DLD1 (cell line): ENCODE measurements around the gene LIPJ.

Experiments
- in situ Hi-C: cut with HindIII; loops from 2 replicates; pipeline ENCODE4 v1.10.0; 2017; ENCODE audit warnings: low sequenced_read_pairs

LIPJ gene

DNA sequence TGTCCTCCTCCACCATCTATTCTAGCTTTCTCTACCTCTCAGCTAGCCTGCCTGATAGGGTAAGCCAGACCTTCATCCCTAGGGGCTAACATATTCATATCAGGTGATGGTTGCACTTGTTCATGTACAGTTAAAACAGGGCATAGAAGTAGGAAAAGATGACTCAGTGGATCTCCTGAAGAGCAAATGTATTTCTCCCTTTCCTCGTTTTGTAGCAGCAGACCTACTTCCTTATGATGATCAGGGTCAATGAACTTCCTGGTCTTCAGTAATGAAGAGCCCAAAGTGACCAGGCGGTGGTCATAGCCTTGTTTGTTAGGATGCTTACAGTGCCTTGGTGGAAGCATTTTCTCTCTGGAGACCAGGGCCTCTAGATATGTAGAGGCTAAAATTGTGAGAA lies 6.3 kb downstream of the LIPJ start:
- in situ Hi-C loops, result no loop called here

DNA sequence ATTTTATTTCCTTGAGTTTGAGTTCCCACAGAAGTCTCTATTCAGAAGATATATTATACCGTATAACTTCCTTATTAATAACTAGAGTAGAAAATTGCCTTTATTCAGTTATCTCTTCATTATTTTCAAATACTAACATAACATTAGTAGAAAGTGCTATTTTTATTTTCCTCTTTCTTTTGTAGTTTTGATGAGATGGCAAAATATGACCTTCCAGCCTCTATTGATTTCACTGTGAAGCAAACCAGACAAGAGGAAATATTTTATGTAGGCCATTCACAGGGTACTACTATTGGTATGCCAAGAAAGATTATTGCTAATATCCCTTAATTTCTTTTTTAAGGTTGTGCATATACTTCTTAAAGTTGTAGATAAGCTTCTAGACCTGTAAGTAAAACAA lies 7.9 kb downstream of the LIPJ start:
- in situ Hi-C loops, result no loop called here

DNA sequence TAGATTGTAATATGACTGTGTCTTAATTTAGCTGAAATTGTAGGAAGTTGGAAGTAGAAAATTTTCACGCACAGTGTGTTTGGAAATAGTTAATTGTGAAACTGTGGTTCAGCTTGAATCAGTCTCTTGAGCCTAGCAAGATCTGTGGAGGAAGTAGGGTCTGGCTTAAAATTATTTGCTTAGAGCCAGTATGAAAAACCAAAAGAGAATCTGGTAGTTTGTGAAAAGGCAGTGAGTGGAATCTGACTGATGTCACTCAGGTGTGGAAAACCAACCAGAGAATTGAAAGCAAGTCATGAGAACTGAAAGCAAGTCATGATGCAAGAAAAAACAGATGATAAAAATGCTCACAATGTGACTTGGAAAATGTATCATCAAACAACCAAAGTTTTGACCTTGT lies 11.5 kb downstream of the LIPJ start:
- in situ Hi-C loops, result no loop called here

- in situ Hi-C loops, result no loop called here
These were observed 21.6 kb downstream of the LIPJ start for GRCh38 chr10:88608052-88608732.

GRCh38 chr10:88608780-88609179 lies 22.2 kb downstream of the LIPJ start:
- in situ Hi-C loops, result no loop called here

DNA sequence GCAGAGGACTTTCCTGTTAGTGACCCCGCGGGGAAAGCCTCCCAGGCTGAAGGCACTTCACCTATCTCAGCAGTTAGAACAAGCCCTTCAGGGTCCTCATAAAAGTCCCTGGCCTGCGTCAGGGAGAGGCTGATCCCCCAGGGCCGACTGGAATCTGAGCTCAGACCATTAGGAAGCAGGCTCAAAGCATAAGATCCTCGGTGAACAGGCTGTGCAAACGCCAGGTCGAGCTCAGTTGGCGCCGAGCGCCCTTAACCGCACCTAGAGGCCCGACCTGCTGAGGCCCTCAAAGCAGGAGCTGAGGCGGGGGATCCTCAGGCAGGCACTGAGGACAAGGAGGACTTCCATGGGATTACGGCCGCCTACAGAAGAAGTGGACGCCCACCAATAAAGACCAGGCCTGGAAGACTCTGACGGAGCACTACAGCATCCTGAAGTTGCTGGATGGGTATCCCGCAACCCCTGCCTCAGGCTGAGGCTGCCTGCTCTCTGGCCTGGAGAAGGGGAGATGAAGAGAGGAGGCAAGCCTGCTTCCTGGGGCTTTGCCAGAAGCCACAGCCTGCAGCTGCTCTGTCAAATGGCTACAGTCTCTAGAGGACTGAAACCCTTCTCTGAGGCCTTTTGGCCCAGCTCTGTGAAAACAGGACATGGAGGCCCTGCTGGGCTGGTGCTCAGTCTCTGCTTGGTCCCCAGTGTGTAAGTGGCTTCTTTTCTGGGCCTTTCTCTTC lies 29.9 kb downstream of the LIPJ start:
- in situ Hi-C loops, result no loop called here

- in situ Hi-C loops, result no loop called here
These were observed 31.3 kb downstream of the LIPJ start for GRCh38 chr10:88617772-88618300.

DNA sequence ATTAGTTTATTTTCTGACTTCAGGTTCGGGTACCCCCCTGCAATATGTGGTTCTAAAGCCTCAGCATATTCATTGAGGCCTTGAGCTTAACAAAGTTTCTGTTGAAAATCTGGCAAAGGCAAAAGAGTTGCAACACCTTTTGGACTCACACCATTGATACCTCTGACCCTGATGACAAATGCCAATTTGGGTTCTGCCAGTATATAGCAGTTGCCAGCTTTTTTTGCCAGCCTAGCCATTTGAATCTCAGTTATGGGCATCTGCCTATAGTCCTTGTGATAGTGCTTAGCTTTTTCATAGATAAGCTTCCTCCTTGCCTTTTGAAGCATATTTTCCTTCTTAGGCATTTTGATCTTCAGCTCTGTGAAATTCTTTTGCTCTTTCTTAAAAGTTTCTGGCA lies 31.9 kb downstream of the LIPJ start:
- in situ Hi-C loops, result no loop called here

- in situ Hi-C loops, result no loop called here
These were observed 33.9 kb downstream of the LIPJ start for GRCh38 chr10:88620441-88620840.

- in situ Hi-C loops, result no loop called here
These were observed 37.3 kb downstream of the LIPJ start for GRCh38 chr10:88623835-88624234.

- in situ Hi-C loops, result no loop called here
These were observed 38.3 kb downstream of the LIPJ start for GRCh38 chr10:88624840-88625239.

DNA sequence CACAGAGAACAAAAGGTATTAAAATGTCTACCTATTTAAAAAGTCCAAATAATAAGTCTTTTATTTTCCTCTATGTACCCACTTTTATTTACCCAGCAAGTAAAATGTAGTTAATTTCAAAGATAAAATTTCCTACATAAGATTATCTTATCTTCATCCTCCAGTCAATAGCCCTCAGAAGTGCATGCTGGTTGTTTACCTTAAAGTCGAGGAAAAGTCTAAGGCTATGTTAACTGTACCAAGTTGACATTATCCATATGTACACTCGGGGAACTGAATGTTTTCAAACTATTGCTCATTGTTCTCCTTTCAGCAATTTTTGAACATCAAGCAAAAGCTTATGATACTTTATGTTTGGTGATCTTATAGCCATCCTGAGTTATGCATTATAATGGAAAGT lies 53.6 kb downstream of the LIPJ start:
- in situ Hi-C loops, result no loop called here

DNA sequence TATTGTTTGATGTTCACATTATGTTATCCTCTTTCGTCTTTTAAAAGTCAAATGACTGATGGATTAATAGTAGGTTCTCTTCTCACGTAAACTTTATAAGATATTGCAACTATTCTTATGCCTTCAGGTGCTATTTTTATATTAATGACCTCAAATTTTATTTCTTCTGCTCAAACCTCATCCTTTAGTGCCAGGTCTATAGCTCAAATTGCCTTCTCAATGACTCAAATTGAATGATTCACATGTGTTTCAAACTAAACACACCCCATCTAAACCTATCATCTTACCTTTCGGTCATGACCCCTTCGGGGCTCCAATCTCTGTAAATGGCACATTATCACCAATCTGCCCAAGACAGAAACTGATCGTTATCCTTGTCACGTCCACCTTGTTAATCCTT lies 55.6 kb downstream of the LIPJ start:
- in situ Hi-C loops, result no loop called here

GRCh38 chr10:88642963-88643362 lies 56.4 kb downstream of the LIPJ start:
- in situ Hi-C loops, result no loop called here

DNA sequence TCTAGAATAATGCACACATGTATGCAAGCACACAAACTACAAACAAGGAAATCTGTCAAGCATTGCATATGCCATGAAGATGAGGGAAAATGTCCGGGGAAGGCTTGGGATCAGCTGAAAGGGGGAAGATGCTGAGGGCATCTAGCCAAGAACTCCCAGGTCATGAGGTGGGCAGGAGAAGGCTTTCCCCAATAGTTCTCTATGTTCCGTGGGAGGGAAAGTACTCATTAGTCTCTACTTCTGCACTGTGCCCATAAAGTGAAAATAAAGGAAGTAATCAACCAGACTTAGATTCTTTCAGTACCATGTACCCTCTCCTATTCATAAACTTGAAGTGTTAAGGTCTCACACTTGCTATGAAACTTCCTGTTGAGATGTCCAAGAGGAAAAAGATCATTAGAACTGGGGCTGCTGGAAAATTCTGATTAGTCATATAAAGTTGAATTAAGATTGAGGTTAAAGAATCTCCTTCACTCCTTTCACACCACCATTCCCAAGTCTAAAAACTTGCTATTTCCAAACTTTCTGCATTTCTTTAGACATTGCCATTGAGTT lies 60.6 kb downstream of the LIPJ start:
- in situ Hi-C loops, result no loop called here

DNA sequence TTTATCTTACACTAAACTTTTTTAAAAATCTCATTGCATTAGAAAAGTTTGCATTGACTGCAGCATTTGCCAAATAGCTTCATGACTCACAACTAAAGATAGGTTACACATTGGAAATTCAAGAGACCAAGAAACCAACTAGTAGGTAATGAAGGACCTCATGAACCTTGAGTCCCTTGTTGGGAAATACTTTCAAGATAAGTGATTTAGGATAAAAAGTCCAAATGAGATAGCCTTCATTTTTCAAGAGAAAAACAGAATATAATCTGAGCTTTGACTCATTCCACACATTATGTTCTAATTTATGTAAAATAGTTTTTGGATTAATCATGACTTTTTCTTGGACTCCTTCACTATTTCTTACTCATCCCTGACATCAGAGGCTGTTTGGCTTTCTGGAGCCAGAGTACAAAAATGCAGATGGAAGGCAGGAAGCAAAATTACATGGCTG lies 64.6 kb downstream of the LIPJ start:
- in situ Hi-C loops, result no loop called here

- in situ Hi-C loops, result no loop called here
These were observed 66.1 kb downstream of the LIPJ start for GRCh38 chr10:88652616-88653015.
